Measurements from ENCODE around the gene REXO1.

Gene REXO1

DNA sequence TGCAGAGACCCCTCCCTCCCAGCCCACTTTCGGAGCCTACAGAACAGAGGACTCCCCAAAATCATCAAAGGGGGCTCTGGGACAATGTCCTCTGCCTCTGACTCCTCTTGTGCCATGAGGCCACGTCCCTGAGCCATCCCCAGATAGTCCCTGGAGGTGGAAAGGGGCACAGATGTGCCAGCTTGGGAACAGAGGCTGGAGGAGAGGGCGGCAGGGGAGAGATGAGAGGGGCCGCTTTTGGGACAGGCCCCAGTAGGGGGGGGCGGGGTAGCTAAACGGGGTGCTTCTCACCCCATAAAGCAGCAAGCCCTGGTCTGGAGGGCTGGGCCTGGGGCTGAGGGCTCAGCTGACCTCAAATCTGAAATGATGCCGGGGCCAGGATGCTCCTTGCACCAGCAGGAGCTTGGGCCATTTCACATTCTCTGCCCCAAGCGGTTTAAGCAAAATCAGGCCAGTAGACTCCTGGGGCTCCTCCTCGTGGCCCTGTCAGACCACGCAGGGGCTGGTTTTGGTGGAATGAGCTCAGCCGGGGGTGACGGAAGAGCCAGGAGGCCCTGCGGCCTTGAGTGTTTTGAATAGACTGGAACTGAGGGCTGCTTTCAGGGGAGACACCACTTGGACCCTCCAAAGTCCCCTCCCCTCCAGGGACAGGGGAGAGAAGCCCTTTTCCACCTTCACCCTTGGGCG, 67.9 kb downstream of the REXO1 start:
- H3K9me3 ChIP-seq (ENCODE audit: control insufficient read depth, insufficient read depth, low read length), result no peaks in the 10 kb centered on the region
- no peaks in the 10 kb centered on the region for H3K36me3 ChIP-seq (ENCODE audit: control insufficient read depth, insufficient read depth, low read length)
- H3K9ac ChIP-seq (ENCODE audit: low read depth, low read length), result no peak overlapping the region
- no peak overlapping the region for H3K4me3 ChIP-seq (ENCODE audit: low read depth, low read length)
- H3K4me1 ChIP-seq (ENCODE audit: control insufficient read depth, insufficient read depth, low read length), result no peaks in the 10 kb centered on the region
- H3K27me3 ChIP-seq (ENCODE audit: control insufficient read depth, insufficient read depth, low read length), result peaks cover 64% of the 10 kb centered on the region

DNA sequence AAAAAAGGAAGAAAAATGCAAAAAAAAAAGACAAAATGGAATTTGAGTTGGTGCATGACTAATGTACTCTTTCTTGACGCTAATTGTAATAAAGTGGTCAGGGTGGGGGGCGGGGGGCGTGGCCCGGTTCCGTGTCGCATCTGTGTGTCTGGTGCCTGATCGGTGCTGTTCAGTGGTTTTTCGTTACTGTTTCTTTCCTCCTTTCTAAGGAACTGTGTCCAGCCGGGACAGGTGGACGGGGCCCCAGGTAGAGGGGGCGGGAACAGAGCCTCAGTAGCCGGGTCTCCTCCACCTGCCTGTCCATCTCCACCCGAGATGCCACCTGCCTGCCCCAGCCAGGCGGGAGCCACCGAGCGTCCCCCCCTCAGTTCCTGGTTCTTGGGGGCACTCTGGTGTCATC, 68.7 kb downstream of the REXO1 start:
- peaks cover 67% of the 10 kb centered on the region for H3K27me3 ChIP-seq (ENCODE audit: control insufficient read depth, insufficient read depth, low read length)
- no peaks in the 10 kb centered on the region for H3K4me1 ChIP-seq (ENCODE audit: control insufficient read depth, insufficient read depth, low read length)
- no peaks in the 10 kb centered on the region for H3K36me3 ChIP-seq (ENCODE audit: control insufficient read depth, insufficient read depth, low read length)
- H3K4me3 ChIP-seq (ENCODE audit: low read depth, low read length), result no peak overlapping the region
- H3K9me3 ChIP-seq (ENCODE audit: control insufficient read depth, insufficient read depth, low read length), result no peaks in the 10 kb centered on the region
- H3K9ac ChIP-seq (ENCODE audit: low read depth, low read length), result no peak overlapping the region

DNA sequence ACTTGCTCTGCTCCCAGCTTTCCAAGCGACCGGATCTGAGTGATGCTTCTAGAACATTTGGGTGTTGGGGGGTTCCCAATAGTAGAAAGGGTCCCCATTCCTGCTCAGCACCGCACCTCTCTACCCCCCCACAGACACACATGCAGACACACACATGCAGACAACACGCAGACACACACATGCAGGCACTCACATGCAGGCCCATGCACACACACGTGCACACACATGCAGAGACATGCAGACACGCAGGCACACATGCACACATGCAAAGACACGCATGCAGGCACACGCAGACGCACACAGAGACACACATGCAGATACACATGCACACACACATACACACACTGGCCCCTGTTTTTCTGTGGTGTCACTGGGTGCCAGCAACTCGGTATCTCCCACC, 71.1 kb downstream of the REXO1 start:
- no peaks in the 10 kb centered on the region for H3K4me1 ChIP-seq (ENCODE audit: control insufficient read depth, insufficient read depth, low read length)
- peak overlapping the region; percentile 9 for H3K4me3 ChIP-seq (ENCODE audit: low read depth, low read length)
- peaks cover 77% of the 10 kb centered on the region for H3K27me3 ChIP-seq (ENCODE audit: control insufficient read depth, insufficient read depth, low read length)

DNA sequence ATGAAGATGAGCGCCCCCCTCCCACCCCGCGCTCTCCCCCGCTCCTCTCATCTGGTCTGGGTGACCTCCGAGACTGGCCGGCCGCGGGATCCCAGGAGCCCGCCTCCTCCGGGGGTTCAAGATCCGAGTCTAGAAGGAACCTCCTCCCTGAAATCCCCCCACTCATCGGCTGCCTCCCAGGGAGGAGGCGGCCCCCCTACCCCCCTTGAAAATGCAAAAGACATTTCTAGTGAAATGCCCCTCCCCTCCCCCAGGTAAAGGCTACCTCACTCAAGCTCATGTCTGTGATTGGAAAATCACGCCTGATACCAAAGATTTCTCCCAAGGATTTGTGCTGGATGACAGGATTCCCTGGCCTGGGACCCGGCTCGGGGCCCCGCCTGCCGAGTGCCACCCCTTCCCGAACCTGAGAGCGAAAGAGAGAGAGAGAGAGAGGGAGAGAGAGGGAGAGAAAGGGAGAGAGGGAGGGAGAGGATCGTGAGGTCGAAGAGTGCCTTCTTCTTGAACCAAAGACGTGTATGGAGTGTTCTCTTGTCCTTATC, 71.6 kb downstream of the REXO1 start:
- Histone ChIP-seq H3K27me3 (ENCODE audit: control insufficient read depth, insufficient read depth, low read length) (peaks cover 76% of the 10 kb centered on the region), H3K36me3 (ENCODE audit: control insufficient read depth, insufficient read depth, low read length) (no peaks in the 10 kb centered on the region), H3K9me3 (ENCODE audit: control insufficient read depth, insufficient read depth, low read length) (no peaks in the 10 kb centered on the region), H3K4me3 (ENCODE audit: low read depth, low read length) (peak overlapping the region; percentile 24), H3K9ac (ENCODE audit: low read depth, low read length) (no peak overlapping the region), H3K4me1 (ENCODE audit: control insufficient read depth, insufficient read depth, low read length) (no peaks in the 10 kb centered on the region)

More for the DNA sequence above, 71.1 kb downstream of the REXO1 start:
- no peaks in the 10 kb centered on the region for H3K36me3 ChIP-seq (ENCODE audit: control insufficient read depth, insufficient read depth, low read length)
- no peaks in the 10 kb centered on the region for H3K9me3 ChIP-seq (ENCODE audit: control insufficient read depth, insufficient read depth, low read length)
- H3K9ac ChIP-seq (ENCODE audit: low read depth, low read length), result no peak overlapping the region

DNA sequence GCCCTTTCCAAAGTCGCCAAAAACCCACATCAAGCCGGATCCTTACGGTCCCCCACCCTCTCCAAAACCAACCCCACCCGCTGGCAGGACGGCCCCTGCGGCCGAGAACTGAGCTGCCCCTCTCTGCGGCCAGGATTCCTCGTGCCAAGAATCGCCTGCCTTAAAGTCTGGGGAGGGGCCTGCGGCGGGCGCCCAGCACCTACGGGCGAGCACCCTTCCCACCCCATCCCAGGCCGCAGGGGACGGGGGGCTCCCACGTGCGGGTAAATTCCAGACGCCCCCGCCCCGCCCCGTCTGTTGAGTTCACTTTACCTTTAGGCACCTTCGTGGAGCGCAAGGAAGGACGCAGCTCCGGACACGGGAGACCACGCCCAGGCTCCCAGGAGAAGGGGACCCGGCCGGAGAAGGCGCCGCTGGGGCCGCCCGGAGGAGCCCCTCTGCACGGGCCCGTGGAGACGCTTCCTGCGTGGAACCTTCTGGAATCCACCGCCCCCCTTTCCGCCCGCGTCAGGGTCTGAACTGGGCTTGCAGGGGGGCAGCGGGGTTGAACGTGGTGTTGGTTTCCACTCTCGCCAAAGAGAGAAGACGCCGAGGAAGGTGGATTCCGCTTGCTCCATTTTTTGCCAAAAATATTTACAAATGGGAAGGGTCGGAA, 72.2 kb downstream of the REXO1 start:
- no peaks in the 10 kb centered on the region for H3K9me3 ChIP-seq (ENCODE audit: control insufficient read depth, insufficient read depth, low read length)
- H3K9ac ChIP-seq (ENCODE audit: low read depth, low read length), result no peak overlapping the region
- H3K4me3 ChIP-seq (ENCODE audit: low read depth, low read length), result peak overlapping the region; percentile 32
- H3K36me3 ChIP-seq (ENCODE audit: control insufficient read depth, insufficient read depth, low read length), result no peaks in the 10 kb centered on the region
- H3K27me3 ChIP-seq (ENCODE audit: control insufficient read depth, insufficient read depth, low read length), result peaks cover 81% of the 10 kb centered on the region
- no peaks in the 10 kb centered on the region for H3K4me1 ChIP-seq (ENCODE audit: control insufficient read depth, insufficient read depth, low read length)

DNA sequence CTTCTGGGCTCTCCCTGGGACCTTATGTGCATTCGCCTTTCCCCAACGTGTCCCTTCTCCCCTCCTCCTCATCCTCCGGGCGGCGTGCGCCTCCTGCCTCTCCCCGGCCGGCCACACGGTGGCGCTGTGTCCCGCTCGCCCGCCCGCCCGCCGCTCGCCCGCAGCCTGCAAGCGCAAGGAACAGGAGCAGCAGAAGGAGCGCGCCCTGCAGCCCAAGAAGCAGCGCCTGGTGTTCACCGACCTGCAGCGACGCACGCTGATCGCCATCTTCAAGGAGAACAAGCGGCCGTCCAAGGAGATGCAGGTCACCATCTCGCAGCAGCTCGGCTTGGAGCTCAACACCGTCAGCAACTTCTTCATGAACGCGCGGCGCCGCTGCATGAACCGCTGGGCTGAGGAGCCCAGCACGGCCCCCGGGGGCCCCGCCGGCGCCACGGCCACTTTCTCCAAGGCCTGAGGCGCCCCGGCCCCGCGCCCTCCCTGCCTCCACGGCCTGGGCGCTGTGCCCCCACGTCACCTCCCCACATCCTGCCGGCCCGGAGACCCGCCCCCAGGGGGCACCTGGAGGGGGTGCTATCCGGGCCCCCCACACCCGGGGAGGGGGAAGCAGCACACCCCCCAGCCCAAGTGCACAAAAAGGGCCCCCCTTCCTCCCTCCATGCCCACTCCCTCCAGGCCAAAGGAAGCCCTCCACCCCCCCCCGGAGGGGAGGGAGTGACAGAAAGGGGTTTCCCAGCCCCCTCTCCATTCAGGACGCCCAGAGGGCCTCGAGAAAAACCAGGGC, 73.1 kb downstream of the REXO1 start:
- Histone ChIP-seq H3K4me3 (ENCODE audit: low read depth, low read length) (peak overlapping the region; percentile 53), H3K9ac (ENCODE audit: low read depth, low read length) (no peak overlapping the region), H3K9me3 (ENCODE audit: control insufficient read depth, insufficient read depth, low read length) (no peaks in the 10 kb centered on the region), H3K27me3 (ENCODE audit: control insufficient read depth, insufficient read depth, low read length) (peaks cover 75% of the 10 kb centered on the region), H3K4me1 (ENCODE audit: control insufficient read depth, insufficient read depth, low read length) (no peaks in the 10 kb centered on the region), H3K36me3 (ENCODE audit: control insufficient read depth, insufficient read depth, low read length) (no peaks in the 10 kb centered on the region)

DNA sequence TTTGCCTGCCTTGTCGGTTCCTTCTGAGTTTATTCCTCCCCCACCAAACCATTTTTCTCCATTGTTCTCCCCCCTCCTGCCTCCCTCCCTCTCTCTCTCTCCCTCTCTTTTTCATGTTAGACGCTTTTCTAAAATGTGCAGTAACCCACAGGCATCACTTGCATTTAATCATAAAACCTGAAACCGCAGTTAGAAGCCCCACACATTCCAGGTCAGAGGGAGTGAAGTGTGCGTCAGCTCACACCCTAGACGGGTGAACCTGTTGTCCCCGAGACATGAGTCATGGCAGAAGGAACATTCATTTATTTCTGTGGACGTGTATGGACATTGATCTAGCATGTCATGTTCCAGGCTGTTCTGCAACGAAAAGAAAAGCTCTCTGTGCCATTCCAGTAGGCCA, 75.1 kb downstream of the REXO1 start:
- Histone ChIP-seq H3K4me3 (ENCODE audit: low read depth, low read length) (no peak overlapping the region), H3K4me1 (ENCODE audit: control insufficient read depth, insufficient read depth, low read length) (no peaks in the 10 kb centered on the region), H3K27me3 (ENCODE audit: control insufficient read depth, insufficient read depth, low read length) (peaks cover 71% of the 10 kb centered on the region), H3K9ac (ENCODE audit: low read depth, low read length) (no peak overlapping the region), H3K9me3 (ENCODE audit: control insufficient read depth, insufficient read depth, low read length) (no peaks in the 10 kb centered on the region), H3K36me3 (ENCODE audit: control insufficient read depth, insufficient read depth, low read length) (no peaks in the 10 kb centered on the region)

DNA sequence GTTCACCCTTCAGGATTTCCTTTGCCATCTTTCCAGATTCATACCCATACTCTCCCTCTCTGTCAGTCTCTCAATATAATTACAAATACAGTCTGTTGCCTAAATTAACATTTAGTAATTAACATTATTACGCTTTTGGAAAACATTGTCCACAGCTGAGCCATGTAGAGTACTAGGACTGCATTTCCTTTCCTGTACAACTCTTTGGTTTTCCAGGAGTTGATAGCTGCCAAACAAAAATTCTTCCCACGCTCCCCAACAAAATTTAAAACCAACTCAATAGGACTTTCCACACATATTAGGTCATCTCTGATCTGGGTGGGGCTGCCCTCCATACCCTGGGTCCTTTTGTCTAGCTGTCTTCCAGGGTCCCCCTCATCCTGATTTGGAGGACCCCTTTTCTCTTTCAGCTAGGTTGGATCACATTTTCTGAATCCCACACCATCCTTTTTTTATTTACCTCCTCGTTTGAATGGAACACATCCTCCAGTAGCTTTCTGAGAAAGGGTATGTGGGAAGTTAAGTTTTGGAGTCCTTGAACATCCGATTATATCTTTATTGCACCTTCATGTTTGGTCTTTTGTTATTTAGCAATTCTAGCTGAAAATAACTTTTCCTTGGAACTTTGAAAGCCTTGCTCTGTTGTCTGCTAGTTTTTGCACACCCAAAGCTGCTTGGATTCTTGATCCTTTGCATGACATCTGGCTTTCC, 77.3 kb downstream of the REXO1 start:
- Histone ChIP-seq H3K27me3 (ENCODE audit: control insufficient read depth, insufficient read depth, low read length) (peaks cover 71% of the 10 kb centered on the region), H3K9me3 (ENCODE audit: control insufficient read depth, insufficient read depth, low read length) (no peaks in the 10 kb centered on the region), H3K9ac (ENCODE audit: low read depth, low read length) (no peak overlapping the region), H3K4me1 (ENCODE audit: control insufficient read depth, insufficient read depth, low read length) (peaks cover 2% of the 10 kb centered on the region), H3K36me3 (ENCODE audit: control insufficient read depth, insufficient read depth, low read length) (no peaks in the 10 kb centered on the region), H3K4me3 (ENCODE audit: low read depth, low read length) (no peak overlapping the region)

DNA sequence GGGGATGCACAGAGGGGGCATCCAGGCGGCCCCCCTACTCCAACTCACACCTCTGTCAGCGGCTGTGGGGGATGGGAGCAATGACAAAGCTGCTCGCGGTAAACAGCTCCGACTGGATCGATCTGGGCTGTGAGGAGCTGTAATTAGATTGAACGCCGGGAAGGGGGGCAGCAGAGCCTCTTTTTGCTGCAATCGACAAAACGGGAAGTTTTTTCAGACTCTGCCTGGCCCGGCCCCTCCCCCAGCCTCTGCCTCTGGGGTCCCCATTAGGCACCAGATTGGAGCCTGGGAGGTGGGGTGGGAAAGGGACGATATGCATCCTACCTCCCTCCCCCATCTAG, 78.7 kb downstream of the REXO1 start:
- Histone ChIP-seq H3K9ac (ENCODE audit: low read depth, low read length) (no peak overlapping the region), H3K36me3 (ENCODE audit: control insufficient read depth, insufficient read depth, low read length) (no peaks in the 10 kb centered on the region), H3K4me1 (ENCODE audit: control insufficient read depth, insufficient read depth, low read length) (peaks cover 2% of the 10 kb centered on the region), H3K9me3 (ENCODE audit: control insufficient read depth, insufficient read depth, low read length) (no peaks in the 10 kb centered on the region), H3K4me3 (ENCODE audit: low read depth, low read length) (no peak overlapping the region), H3K27me3 (ENCODE audit: control insufficient read depth, insufficient read depth, low read length) (peaks cover 77% of the 10 kb centered on the region)

DNA sequence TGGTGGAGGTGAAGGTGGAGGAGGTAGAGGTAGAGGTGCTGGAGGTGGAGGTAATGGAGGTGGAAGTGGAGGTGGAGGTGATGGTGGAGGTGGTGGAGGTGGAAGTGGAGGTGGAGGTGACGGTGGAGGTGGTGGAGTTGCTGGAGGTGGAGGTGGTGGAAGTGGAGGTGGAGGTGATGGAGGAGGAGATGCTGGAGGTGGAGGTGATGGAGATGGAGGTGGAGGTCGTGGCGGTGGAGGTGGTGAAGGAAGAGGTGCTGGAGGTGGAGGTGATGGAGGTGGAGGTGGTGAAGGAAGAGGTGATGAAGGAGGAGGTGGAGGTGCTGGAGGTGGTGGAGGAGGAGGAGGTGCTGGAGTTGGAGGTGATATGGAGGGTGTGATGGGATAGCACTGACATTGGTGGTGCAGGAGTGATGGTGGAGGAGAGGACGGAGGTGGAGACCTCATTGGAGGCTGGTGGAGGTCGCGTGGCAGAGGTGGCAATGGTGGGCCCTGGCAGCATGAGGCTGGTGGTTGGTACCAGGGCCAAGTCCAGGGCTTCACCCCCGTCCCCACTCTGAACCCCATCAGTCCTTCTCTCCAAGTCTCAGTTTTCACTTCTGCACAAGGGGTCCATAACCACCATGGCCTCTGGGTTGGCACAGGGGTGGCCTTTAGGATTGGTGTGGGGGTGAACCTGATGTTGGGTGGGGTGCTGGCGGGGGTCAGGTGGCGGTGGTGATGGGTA, 79.2 kb downstream of the REXO1 start:
- H3K4me1 ChIP-seq (ENCODE audit: control insufficient read depth, insufficient read depth, low read length), result peaks cover 2% of the 10 kb centered on the region

DNA sequence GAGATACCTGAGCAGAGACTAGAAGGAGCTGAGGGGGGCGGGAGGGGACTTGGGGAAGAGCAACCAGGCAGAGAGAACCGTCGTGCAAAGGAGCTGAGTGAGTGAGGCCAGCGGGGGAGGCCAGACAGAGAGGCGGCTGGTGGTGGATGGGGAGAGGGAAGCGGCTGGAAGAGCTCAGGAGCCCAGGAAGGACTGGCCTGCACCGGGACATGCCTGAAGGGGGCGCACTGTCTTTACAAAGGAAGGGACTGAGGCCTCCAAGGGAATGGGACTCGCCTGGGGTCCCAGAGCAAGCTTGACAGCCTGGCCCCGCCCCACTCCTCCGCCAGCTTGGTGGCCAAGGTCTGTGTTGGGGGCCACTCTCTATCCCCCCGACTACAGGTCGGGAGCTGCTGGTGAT, 80.0 kb downstream of the REXO1 start:
- H3K36me3 ChIP-seq (ENCODE audit: control insufficient read depth, insufficient read depth, low read length), result no peaks in the 10 kb centered on the region
- H3K27me3 ChIP-seq (ENCODE audit: control insufficient read depth, insufficient read depth, low read length), result peaks cover 77% of the 10 kb centered on the region
- peaks cover 2% of the 10 kb centered on the region for H3K4me1 ChIP-seq (ENCODE audit: control insufficient read depth, insufficient read depth, low read length)
- H3K9ac ChIP-seq (ENCODE audit: low read depth, low read length), result no peak overlapping the region
- H3K9me3 ChIP-seq (ENCODE audit: control insufficient read depth, insufficient read depth, low read length), result no peaks in the 10 kb centered on the region
- H3K4me3 ChIP-seq (ENCODE audit: low read depth, low read length), result no peak overlapping the region

More for the DNA sequence above, 79.2 kb downstream of the REXO1 start:
- H3K4me3 ChIP-seq (ENCODE audit: low read depth, low read length), result no peak overlapping the region
- H3K27me3 ChIP-seq (ENCODE audit: control insufficient read depth, insufficient read depth, low read length), result peaks cover 77% of the 10 kb centered on the region
- no peaks in the 10 kb centered on the region for H3K9me3 ChIP-seq (ENCODE audit: control insufficient read depth, insufficient read depth, low read length)
- H3K9ac ChIP-seq (ENCODE audit: low read depth, low read length), result no peak overlapping the region
- H3K36me3 ChIP-seq (ENCODE audit: control insufficient read depth, insufficient read depth, low read length), result no peaks in the 10 kb centered on the region
